Measurements from ENCODE around the gene CDC42BPG. TPM values are rescaled to one million over a fixed set of nuclear protein-coding genes. Genes with fewer than 3 reads are reported as not detected.

The CDC42BPG gene
- total and polyA plus RNA-seq, 2 of the 8 experiments (the other 6 are each of a cell fraction or from before 2014, with no cell fraction given) = 3.7 to 10.6 TPM

DNA sequence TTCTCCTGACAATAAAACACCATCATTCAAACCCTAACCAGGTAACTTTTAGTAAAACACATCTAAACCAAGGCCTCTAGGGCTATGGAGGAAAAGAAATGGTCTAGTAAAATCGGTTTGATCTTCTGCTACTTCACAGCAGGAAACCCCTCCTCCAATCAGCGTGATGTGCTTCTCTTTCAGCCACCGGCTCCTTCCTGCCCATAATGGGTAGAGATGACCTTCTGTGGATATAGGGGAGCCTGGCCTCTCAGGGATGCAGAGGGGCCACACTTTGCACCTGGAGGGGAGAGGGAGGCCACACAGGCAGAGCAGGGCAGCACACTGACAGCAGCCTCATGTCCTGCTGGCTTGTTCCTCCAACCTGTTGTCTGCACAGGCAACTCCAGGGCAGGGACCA lies 27.0 kb upstream of the CDC42BPG start (continued):
- TF ChIP-seq, protein P1, sequence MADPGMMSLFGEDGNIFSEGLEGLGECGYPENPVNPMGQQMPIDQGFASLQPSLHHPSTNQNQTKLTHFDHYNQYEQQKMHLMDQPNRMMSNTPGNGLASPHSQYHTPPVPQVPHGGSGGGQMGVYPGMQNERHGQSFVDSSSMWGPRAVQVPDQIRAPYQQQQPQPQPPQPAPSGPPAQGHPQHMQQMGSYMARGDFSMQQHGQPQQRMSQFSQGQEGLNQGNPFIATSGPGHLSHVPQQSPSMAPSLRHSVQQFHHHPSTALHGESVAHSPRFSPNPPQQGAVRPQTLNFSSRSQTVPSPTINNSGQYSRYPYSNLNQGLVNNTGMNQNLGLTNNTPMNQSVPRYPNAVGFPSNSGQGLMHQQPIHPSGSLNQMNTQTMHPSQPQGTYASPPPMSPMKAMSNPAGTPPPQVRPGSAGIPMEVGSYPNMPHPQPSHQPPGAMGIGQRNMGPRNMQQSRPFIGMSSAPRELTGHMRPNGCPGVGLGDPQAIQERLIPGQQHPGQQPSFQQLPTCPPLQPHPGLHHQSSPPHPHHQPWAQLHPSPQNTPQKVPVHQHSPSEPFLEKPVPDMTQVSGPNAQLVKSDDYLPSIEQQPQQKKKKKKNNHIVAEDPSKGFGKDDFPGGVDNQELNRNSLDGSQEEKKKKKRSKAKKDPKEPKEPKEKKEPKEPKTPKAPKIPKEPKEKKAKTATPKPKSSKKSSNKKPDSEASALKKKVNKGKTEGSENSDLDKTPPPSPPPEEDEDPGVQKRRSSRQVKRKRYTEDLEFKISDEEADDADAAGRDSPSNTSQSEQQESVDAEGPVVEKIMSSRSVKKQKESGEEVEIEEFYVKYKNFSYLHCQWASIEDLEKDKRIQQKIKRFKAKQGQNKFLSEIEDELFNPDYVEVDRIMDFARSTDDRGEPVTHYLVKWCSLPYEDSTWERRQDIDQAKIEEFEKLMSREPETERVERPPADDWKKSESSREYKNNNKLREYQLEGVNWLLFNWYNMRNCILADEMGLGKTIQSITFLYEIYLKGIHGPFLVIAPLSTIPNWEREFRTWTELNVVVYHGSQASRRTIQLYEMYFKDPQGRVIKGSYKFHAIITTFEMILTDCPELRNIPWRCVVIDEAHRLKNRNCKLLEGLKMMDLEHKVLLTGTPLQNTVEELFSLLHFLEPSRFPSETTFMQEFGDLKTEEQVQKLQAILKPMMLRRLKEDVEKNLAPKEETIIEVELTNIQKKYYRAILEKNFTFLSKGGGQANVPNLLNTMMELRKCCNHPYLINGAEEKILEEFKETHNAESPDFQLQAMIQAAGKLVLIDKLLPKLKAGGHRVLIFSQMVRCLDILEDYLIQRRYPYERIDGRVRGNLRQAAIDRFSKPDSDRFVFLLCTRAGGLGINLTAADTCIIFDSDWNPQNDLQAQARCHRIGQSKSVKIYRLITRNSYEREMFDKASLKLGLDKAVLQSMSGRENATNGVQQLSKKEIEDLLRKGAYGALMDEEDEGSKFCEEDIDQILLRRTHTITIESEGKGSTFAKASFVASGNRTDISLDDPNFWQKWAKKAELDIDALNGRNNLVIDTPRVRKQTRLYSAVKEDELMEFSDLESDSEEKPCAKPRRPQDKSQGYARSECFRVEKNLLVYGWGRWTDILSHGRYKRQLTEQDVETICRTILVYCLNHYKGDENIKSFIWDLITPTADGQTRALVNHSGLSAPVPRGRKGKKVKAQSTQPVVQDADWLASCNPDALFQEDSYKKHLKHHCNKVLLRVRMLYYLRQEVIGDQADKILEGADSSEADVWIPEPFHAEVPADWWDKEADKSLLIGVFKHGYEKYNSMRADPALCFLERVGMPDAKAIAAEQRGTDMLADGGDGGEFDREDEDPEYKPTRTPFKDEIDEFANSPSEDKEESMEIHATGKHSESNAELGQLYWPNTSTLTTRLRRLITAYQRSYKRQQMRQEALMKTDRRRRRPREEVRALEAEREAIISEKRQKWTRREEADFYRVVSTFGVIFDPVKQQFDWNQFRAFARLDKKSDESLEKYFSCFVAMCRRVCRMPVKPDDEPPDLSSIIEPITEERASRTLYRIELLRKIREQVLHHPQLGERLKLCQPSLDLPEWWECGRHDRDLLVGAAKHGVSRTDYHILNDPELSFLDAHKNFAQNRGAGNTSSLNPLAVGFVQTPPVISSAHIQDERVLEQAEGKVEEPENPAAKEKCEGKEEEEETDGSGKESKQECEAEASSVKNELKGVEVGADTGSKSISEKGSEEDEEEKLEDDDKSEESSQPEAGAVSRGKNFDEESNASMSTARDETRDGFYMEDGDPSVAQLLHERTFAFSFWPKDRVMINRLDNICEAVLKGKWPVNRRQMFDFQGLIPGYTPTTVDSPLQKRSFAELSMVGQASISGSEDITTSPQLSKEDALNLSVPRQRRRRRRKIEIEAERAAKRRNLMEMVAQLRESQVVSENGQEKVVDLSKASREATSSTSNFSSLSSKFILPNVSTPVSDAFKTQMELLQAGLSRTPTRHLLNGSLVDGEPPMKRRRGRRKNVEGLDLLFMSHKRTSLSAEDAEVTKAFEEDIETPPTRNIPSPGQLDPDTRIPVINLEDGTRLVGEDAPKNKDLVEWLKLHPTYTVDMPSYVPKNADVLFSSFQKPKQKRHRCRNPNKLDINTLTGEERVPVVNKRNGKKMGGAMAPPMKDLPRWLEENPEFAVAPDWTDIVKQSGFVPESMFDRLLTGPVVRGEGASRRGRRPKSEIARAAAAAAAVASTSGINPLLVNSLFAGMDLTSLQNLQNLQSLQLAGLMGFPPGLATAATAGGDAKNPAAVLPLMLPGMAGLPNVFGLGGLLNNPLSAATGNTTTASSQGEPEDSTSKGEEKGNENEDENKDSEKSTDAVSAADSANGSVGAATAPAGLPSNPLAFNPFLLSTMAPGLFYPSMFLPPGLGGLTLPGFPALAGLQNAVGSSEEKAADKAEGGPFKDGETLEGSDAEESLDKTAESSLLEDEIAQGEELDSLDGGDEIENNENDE (IDR thresholded peaks at IDR 0.05; ENCODE audit: insufficient replicate concordance, low read length) = no peak
- no peak for TF ChIP-seq TBP (IDR thresholded peaks at IDR 0.05; ENCODE audit: low read depth, low read length)
- TF ChIP-seq, protein P2, sequence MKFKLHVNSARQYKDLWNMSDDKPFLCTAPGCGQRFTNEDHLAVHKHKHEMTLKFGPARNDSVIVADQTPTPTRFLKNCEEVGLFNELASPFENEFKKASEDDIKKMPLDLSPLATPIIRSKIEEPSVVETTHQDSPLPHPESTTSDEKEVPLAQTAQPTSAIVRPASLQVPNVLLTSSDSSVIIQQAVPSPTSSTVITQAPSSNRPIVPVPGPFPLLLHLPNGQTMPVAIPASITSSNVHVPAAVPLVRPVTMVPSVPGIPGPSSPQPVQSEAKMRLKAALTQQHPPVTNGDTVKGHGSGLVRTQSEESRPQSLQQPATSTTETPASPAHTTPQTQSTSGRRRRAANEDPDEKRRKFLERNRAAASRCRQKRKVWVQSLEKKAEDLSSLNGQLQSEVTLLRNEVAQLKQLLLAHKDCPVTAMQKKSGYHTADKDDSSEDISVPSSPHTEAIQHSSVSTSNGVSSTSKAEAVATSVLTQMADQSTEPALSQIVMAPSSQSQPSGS (IDR thresholded peaks at IDR 0.05; ENCODE audit: low read length) = no peak
- no peak for TF ChIP-seq SAP30 (IDR thresholded peaks at IDR 0.05; ENCODE audit: insufficient read depth, insufficient replicate concordance, low read length)
- TF ChIP-seq, protein P3, sequence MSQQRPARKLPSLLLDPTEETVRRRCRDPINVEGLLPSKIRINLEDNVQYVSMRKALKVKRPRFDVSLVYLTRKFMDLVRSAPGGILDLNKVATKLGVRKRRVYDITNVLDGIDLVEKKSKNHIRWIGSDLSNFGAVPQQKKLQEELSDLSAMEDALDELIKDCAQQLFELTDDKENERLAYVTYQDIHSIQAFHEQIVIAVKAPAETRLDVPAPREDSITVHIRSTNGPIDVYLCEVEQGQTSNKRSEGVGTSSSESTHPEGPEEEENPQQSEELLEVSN (IDR thresholded peaks at IDR 0.05) = no peak
- no peak for TF ChIP-seq CHD2 (IDR thresholded peaks at IDR 0.05; ENCODE audit: low read length)
- TF ChIP-seq CBX5 (IDR thresholded peaks at IDR 0.05; ENCODE audit: low read depth, low read length) = no peak
